CD4-positive, alpha-beta T cell treated with Interleukin-17A for 4 hours (primary cell): ENCODE results near the gene FOCAD.
"Not testable (repeated sequence)": the region's sequence is repeated elsewhere in the genome, so short reads cannot be mapped to it uniquely, and the experiment has no call there.

Source experiments
- DNase-seq: peaks from one replicate; pipeline ENCODE4 v3.0.0-alpha.2; 2020; ENCODE audit warnings: mixed read lengths

Gene FOCAD, protein sequence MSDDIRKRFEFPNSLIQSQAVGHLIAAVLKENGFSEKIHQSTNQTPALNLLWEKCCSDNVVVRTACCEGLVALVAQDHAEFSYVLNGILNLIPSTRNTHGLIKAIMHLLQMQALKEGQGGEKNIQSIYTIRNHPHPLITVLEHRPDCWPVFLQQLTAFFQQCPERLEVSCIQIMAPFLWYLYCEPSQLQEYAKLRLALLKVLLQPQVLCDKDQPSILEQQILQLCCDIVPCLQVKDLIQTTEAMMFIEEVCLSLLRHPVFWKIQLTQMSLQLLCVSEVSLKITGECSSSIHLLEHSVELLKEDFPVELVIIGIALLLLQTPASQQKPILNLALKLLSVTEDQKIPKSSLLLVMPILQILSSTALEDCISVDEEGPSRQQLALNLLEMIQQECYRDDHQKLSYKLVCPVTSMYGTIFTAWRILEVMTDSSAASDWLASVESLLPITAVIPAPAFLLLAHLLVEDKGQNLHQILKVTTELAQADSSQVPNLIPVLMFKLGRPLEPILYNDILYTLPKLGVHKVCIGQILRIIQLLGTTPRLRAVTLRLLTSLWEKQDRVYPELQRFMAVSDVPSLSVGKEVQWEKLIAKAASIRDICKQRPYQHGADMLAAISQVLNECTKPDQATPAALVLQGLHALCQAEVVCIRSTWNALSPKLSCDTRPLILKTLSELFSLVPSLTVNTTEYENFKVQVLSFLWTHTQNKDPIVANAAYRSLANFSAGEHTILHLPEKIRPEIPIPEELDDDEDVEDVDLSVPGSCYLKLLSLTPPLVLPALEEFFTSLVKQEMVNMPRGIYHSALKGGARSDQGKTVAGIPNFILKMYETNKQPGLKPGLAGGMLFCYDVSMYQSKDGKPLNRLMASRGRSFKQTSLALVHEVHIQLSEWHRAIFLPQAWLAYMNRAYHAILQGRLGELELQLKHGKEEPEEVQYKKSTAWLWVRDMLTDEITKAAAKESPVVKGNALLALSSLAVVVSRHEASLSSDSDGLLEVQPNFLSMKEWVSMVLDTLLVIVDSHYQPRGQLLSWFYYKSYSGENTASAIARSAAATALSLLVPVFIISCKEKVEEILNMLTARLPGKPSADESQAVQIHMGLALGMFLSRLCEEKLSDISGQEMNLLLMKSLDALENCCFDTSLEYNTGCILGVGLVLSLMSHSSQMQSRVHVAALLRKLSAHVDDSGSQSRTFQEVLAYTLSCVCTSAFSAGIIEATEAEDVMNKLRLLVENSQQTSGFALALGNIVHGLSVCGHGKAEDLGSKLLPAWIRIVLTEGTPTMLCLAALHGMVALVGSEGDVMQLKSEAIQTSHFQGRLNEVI (N-terminal part only)

DNA sequence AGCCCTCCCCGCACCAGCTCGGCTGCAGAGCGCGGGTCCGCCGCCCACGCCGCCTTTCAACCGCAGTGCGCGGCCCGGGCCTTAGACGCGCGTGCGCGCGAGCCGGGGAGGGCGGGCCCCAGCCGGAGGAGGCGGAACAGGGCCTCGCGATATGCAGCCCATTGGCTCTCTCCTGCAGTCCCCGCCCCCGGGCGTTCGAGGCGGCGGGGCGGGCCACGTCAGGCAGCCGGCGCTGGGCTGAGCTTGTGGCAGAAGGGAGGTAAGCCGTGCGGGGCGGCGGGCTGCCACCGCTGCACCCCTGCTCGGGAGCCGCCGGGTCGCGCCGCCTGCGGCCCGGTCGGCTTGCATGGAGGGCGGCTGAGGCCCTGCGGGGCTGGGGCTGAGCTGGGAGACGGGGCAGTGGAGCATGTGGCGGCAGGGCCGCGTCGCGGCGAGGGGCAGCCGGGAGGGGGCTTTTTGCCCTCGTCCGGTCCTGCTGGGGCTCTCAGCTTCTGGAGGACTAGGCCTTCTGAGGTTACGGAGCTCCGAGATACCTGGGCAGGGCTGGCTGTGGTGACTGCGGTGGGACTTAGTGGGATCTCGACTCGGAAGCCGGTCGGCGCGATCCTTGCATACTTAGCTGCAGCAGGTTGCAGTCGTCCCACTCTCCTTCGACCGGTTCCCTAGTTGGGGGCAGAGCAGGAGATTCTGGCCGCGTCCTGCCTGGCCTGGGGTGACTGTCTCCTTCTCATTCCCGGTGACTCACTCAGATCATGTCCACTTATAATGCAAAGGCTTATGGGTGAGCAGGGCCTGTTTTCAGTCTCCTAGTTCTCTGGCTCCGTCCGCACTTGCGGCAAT is at the start of gene FOCAD:
FOCAD (plus strand) TSS at position 225 of the 840 bp plus-strand sequence. CDS start 31,095 bp downstream, outside the sequence.
- peak; percentile 96 for DNase-seq

DNA sequence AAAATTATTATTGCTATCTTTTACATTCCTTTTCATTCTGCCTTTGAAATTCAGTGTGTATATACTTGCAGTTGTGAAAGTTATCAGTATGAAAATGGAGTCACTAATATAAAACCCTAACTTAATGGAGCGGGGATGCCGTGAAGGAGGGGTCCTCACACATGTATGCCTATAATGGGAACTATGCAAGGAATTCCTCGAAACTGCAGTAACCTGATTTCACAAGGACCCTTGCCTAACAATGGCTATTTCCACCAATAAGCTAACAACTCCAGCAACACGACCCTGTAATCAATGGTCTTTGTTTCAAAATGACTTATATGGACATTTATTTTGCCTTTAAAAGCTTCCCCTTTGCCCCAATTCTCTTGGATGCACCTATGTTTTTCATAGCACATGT is 49.2 kb upstream of the FOCAD start:
- DNase-seq = no peak

DNA sequence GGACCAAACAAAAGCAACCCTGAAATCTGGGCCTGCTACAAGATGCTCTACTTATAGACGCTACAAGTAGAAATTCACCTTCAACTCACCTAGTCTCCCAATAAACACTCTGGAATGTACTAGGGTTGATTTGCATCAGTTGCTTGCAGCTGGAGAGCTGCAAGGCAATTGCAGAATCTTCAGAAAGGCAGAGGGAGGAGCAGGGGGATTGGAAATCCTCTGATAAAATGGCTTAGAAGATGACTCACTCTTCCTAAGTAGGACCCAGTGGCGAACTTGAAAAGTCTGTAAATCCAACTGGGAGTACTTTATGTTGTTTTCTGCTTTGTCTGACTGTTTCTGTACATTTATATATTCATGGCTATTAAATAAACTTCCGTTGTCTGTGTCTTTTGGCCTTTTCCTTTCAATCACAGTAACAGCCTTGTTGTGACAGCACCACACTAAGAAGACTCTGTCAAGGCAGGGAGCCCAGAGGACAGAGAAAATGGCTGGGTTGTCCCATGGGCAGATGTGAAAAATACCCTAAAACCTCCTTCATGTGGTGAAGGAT is 47.1 kb upstream of the FOCAD start:
- DNase-seq = no peak

DNA sequence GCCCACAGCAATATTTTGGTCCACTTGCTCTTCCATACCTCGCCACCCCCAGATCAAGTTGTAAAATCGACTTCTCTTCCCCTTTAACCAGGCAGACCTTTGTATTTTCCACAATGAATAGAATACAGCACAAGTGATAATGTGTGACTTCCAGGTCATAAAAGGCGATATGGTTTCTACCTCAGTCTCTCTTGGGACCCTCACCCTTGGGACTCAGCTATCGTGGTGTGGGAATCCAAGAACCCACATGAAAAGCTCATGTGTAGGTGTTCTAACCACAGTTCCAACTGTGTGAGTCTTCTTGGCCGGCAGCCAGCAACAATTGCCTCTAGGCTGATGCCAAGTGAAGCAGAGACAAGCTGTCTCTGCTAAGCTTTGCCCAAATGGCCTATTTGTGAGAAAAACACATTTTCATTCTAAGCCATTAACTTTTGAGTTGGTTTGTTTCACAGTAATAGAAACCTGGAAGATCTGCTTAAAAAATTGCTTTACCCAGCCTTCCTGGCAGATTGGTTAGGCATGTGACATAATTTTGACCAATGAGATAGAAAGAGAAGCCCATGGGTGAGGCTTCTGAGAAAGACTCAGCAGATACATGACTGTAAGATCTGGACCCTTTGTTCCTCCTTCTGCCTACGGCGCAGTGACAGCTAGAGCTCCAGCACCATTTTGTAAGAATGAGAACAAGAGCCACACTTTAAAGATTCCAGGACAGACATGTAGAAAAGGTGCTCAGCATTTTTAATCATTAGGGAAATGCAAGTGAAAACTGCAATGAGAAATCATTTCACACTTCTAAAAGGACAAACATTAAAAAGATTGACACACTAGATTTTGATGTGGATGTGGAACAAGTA is 43.5 kb upstream of the FOCAD start:
- DNase-seq = peak; percentile 94

DNA sequence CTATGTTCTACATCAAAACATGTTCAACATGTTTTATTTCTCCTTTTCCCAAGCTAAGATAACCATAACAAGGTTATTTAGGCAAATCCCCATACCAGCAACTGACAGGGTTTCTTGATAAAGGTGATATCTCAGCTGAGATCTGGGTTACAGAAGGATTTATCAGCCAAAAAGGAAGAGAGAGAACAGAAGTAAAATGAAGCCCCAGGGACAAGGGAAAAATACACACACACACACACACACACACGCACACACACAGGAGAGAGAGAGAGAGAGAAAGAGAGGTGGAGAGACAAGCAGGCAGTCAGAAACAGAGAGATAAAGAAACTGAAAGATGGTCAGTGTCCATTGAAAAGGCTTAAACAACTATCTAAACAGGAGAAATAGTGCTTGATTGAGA is 42.0 kb upstream of the FOCAD start:
- no peak for DNase-seq

DNA sequence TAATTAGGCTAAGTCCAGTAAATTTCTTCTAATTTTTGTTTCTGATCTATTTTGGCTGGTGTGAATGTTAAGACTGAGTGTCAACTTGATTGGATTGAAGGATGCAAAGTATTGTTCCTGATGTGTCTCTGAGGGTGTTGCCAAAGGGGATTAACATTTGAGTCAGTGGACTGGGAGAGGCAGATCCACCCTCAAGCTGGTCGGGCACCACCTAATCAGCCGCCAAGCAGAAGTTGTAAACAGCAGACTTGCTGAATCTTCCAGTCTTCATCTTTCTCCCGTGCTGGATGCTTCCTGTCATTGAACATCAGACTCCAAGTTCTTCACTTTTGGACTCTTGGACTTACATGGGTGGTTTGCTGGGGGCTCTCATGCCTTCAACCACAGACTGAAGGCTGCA is 40.4 kb upstream of the FOCAD start:
- no peak for DNase-seq

DNA sequence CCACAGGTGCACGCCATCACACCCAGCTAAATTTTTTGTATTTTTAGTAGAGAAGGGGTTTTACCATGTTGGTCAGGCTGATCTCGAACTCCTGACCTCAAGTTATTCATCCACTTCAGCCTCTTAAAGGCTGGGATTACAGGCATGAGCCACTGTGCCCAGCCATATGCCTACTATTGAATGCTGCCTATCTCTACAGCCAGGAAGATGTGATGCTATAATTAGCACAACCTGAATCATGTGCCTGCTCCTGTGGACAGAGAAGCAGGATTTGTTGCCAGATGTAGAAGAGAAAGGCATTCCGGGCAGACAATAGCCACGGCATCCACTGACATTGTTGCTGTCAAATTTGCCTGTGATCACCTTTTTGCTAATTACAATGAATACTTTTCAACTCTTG is 37.4 kb upstream of the FOCAD start:
- no peak for DNase-seq

DNA sequence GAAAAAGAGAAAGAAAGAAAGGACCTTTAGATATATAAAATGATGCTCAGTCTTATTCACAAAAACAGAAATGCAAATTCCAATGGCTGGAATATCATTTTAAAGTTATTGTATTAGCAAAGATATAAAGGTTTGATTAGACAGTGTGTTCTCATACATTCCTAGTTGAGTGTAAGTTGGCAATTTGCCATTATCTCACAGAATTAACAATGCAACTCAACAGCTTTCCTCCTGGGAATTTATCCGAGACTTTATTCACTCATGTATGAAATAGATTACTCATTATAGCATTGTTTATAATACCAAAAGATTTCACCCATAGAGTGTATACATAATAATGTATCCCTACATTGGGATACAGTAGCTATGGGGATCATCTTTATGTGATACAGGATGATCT is 34.7 kb upstream of the FOCAD start:
- no peak for DNase-seq

DNA sequence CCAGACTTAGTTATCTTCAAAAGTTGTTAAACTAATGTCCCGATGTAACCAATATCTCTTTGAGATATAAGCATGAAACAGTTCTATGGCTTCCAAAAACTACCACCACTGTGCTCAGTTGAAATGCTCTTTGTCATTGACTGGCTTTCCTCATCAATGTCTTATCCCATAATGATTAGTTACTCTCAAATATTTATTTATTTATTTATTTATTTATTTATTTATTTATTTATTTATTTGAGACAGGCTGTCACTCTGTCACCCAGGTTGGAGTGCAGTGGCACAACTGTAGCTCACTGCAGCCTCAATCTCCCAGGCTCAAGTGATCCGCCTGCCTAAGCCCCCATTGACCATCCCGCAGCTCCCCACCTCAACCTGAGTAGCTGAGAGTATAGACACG is 33.7 kb upstream of the FOCAD start:
- no peak for DNase-seq

DNA sequence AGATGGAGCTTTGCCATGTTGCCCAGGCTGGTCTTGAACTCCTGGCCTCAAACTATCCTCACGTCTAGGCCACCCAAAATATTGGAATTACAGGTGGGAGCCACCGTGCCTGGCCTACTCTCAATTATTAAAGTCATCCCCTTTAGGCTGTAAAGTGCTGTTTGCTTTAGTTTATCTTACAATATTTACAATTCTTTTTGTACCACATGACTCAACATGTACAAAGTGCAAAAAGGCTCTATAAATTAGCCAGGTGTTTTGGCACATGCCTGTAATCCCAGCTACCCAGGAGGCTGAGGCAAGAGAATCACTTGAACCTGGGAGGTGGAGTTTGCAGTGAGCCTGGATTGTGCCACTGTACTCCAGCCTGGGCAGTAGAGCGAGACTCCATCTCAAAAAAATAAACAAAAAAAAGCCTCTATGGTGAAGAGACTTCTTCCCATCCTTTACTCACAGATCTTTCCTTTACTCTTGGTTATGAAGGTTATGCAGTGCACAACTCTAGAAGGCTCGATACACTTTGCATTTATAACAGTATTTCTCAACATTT is 33.2 kb upstream of the FOCAD start:
- DNase-seq = no peak

DNA sequence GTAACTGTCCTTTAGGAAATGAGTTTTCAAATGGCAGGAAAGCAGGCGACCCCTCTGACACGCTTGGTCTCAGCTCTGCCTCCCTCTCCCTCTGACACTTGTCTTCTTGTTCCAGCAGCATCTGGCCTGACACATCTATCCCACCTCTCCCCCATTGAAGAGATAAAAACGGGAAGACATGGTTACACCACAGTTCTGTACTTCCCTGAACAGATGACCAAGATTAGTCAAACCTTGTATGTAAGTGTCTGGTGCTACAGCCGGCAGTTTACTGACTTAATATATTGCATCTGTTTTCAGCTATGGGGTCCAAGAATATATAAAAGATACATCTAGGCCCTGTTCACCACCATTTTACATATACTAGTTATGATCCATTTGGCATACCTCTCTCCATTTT is 32.1 kb upstream of the FOCAD start:
- no peak for DNase-seq

DNA sequence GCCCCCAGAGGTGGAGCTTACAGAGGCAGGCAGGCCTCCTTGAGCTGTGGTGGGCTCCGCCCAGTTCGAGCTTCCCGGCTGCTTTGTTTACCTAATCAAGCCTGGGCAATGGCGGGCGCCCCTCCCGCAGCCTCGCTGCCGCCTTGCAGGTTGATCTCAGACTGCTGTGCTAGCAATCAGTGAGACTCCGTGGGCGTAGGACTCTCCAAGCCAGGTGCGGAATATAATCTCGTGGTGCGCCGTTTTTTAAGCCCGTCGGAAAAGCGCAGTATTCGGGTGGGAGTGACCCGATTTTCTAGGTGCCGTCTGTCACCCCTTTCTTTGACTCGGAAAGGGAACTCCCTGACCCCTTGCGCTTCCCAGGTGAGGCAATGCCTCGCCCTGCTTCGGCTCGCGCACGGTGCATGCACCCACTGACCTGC is 25.8 kb upstream of the FOCAD start:
- not testable (repeated sequence) for DNase-seq

DNA sequence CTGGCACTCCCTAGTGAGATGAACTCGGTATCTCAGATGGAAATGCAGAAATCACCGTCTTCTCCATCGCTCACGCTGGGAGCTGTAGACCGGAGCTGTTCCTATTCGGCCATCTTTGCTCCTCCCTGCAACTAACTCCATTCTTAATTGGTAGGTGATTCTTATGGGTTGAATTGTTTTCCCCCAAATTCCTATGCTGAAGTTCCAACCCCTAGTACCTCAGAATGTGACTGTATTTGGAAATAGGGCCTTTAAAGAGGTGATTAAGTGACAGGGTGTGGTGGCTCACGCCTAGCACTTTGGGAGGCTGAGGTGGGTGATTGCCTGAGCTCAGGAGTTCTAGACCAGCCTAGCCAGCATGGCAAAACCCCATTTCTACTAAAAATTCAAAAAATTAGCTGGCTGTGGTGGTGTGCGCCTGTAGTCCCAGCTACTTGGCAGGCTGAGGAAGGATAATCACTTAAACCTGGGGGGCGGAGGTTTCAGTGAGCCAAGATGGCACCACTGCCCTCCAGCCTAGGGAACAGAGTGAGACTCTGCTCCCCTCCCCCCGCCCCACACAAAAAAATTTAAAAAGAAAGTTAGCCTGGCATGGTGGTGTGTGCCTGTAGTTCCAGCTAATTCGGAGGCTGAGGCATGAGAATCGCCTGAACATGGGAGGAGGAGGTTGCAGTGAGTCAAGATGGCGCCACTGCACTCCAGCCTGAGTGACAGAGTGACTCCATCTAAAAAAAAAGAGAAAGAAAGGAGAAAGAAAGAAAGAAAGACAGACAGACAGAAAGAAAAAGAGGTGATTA is 25.2 kb upstream of the FOCAD start:
- DNase-seq = no peak

DNA sequence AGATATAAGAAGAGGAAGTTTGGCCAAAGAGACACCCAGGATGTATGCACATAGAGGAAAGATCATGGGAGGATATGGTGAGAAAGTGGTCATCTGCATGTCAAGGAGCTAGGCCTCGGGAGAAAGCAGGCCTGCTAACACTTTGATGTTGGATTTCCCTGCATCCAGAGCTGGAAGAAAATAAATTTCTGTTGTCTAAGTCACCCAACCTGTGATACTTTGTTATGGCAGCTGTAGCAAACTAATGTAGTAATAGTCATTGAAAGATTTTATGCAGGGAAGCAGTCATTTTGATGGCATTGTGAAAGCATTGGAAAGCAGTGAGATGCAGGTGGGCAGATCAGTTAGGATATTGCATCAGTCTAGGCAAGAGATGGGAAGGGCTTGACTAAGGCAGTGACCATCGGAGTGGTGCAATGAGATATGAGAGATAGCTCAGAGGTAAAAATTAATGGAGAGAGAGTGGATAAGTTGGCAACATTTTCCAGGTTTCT is 24.5 kb upstream of the FOCAD start:
- DNase-seq = no peak

DNA sequence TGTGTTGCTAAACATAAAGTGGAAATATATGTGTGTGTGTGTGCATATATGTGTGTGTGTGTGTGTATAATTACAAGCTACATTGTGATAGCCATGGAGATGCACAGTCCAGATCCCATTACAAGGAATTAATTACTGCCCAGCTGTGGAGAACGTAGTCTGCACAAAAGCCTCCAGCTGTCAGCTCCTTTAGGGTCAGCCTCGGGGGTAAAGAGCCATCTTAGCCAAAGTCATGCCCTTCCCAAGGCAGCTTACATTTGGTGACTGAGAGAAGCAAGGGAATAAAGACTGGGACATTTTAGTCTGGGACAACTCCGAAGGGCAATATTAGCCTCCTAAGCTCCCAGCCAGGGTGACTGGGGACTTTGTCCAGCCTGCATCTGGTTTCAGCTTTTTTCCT is 21.9 kb upstream of the FOCAD start:
- DNase-seq = no peak

DNA sequence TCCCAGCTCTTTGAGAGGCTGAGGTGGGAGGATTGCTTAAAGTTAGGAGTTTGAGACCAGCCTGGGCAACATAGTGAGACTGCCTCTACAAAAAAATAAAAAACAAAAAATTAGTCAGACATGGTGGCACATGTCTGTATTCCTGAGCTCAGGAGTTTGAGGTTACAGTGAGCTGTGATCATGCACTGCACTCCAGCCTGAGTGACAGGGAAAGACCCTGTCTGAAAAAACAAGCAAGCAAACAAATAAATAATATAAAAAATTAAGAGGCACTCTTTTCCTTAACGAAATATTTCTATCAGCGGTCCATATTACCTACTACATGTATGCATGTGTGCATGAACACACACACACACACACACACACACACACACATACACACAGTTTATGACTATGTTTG is 20.9 kb upstream of the FOCAD start:
- no peak for DNase-seq

DNA sequence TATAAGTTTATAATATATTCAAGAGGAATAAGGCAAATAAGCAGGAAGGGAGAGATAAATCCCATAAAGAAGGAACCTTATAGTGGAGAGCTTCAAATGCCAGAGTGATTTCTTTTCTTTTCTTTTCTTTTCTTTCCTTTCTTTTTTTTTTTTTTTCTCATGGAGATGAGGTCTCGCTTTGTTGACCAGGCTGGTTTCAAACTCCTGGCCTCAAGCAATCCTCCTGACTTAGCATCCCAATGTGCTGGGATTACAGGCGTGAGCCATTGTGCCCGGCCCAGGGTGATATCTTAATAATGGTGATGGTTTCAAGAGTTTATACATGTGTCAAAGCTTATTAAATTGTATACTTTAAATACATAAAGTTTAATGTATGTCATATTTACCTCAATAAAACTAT is 19.6 kb upstream of the FOCAD start:
- DNase-seq = no peak

DNA sequence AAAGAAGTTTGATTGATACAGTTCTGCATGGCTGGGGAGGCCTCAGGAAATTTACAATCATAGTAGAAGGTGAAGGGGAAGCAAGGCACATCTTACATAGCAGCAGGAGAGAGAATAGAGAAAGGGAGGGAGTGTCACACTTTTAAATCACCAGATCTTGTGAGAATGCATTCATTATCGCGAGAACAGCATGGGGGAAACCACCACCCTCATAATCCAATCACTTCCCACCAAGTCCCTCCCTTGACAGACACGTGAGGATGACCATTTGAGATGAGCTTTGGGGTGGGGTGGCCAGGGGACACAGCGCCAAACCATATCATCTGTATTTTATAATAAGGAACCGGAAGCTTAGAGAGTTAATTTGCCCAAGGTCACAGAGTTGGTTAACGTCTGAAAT is 13.7 kb upstream of the FOCAD start:
- no peak for DNase-seq

DNA sequence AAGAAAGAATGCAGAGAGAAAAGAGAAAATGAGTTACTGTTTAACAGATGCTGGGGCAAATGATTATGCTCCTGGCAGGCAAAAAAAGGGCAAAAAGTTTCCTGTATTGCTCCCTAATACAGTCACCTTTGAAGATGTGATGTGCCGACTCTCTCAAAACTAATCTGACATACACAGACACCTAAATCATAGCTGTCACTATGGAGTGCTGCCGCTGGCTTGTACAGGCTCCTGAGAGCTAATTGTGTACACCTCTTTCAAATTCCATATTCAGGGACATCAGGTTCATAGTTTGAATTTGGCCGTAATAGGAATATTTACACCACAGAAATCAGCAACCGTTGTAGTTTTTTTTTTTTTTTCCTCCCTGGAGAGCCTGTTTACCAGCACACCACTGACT is 12.4 kb upstream of the FOCAD start:
- DNase-seq = no peak
